LNCaP clone FGC (cell line): ENCODE data around the gene NEK9.

ENCODE experiments used
- DNase-seq: peaks from one replicate; pipeline ENCODE4 v3.0.0-alpha.2; 2011; ENCODE audit warnings: low read depth
- H3K4me3 ChIP-seq: 2 replicates; pipeline ENCODE4 v1.5.1; 2011; ENCODE audit warnings: mild to moderate bottlenecking, low read depth, low read length, control low read depth
- TF ChIP-seq, protein P1 (sequence below): IDR thresholded peaks from 2 replicates; pipeline ENCODE4 v1.5.1; 2012; ENCODE audit warnings: mild to moderate bottlenecking; ENCODE audit not compliant: control insufficient read depth, insufficient read depth; ENCODE audit errors: extremely low read depth

The NEK9 gene

GRCh38 chr14:75063491-75064204 is 63.2 kb downstream of the NEK9 start, which contains the start of gene ACYP1:
Gene ACYP1 (minus strand): TSS chr14:75064024. CDS start chr14:75063553, 471 bp downstream.
- peak; percentile 63 for DNase-seq
- peak within 1 kb of the TSS; percentile 89 for H3K4me3 ChIP-seq
- TF ChIP-seq, protein P1, sequence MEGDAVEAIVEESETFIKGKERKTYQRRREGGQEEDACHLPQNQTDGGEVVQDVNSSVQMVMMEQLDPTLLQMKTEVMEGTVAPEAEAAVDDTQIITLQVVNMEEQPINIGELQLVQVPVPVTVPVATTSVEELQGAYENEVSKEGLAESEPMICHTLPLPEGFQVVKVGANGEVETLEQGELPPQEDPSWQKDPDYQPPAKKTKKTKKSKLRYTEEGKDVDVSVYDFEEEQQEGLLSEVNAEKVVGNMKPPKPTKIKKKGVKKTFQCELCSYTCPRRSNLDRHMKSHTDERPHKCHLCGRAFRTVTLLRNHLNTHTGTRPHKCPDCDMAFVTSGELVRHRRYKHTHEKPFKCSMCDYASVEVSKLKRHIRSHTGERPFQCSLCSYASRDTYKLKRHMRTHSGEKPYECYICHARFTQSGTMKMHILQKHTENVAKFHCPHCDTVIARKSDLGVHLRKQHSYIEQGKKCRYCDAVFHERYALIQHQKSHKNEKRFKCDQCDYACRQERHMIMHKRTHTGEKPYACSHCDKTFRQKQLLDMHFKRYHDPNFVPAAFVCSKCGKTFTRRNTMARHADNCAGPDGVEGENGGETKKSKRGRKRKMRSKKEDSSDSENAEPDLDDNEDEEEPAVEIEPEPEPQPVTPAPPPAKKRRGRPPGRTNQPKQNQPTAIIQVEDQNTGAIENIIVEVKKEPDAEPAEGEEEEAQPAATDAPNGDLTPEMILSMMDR: no peak

DNA sequence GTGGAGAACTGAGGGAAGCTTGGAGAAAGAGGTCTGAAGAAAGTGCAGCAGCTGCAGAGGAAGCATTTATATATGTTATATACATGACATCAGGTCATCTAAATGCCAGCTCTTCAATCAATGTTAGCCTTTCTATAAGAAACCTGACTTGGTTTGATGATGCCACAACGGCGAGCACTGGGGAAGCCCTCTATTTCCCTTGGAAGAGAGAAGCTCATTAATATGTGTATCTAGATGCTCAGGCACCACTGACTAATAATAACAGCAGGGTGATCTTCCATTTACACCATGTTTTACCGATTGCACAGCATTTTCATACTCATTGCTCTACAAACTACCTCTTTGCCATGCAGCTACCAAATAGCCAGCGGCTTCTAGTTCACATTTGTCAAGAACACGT is 63.8 kb downstream of the NEK9 start:
- TF ChIP-seq, protein P1: no peak
- H3K4me3 ChIP-seq: peak overlapping the region; percentile 89
- no peak for DNase-seq

GRCh38 chr14:75060420-75060819 is 66.4 kb downstream of the NEK9 start:
- no peak overlapping the region for H3K4me3 ChIP-seq
- DNase-seq: no peak
- TF ChIP-seq, protein P1: no peak

- no peak overlapping the region for H3K4me3 ChIP-seq
- no peak for DNase-seq
- TF ChIP-seq, protein P1: no peak
Measured at GRCh38 chr14:75059642-75060041, 67.2 kb downstream of the NEK9 start.

- TF ChIP-seq, protein P1: no peak
- no peak for DNase-seq
- no peak overlapping the region for H3K4me3 ChIP-seq
Measured at GRCh38 chr14:75054421-75054820, 72.4 kb downstream of the NEK9 start.

- no peak for DNase-seq
- no peak overlapping the region for H3K4me3 ChIP-seq
- TF ChIP-seq, protein P1: no peak
Measured at GRCh38 chr14:75053396-75054291, 73.2 kb downstream of the NEK9 start.
